Panc1 (cell line): ENCODE measurements around the gene SMARCD2.

Source experiments
- CTCF ChIP-seq: fragments of 450-650 bp; IDR thresholded peaks from 2 replicates; pipeline ENCODE4 v1.5.1; 2017; ENCODE audit warnings: mild to moderate bottlenecking
- TF ChIP-seq, protein P1 (sequence below), 2 experiments: IDR thresholded peaks; 2 replicates each; pipeline ENCODE4 v1.6.1; 2011 to 2012; ENCODE audit warnings: low read depth in 2 of 2, control low read depth in 1 of 2, low read length in 1 of 2, mild to moderate bottlenecking in 1 of 2, moderate library complexity in 1 of 2; ENCODE audit not compliant: insufficient read depth in 1 of 2

DNA sequence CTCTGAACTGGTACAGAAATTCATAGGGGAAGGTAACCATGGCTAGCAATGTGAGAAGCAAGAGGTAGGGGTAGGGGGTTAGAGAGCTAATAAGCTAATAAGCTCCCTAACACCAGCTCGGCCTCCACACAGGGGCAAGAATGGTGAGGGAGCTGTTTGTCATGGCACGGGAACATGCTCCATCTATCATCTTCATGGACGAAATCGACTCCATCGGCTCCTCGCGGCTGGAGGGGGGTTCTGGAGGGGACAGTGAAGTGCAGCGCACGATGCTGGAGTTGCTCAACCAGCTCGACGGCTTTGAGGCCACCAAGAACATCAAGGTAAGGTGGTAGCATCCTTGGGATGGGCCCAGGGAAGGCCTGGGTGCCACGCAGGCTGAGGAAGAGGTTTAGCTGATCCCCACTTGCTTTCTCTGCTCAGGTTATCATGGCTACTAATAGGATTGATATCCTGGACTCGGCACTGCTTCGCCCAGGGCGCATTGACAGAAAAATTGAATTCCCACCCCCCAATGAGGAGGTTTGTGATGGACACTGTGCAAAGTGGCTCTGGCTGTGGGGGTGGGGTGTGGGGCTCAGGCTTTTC, 11.5 kb downstream of the SMARCD2 start:
- no peak for TF ChIP-seq CTCF
- TF ChIP-seq, protein P1, sequence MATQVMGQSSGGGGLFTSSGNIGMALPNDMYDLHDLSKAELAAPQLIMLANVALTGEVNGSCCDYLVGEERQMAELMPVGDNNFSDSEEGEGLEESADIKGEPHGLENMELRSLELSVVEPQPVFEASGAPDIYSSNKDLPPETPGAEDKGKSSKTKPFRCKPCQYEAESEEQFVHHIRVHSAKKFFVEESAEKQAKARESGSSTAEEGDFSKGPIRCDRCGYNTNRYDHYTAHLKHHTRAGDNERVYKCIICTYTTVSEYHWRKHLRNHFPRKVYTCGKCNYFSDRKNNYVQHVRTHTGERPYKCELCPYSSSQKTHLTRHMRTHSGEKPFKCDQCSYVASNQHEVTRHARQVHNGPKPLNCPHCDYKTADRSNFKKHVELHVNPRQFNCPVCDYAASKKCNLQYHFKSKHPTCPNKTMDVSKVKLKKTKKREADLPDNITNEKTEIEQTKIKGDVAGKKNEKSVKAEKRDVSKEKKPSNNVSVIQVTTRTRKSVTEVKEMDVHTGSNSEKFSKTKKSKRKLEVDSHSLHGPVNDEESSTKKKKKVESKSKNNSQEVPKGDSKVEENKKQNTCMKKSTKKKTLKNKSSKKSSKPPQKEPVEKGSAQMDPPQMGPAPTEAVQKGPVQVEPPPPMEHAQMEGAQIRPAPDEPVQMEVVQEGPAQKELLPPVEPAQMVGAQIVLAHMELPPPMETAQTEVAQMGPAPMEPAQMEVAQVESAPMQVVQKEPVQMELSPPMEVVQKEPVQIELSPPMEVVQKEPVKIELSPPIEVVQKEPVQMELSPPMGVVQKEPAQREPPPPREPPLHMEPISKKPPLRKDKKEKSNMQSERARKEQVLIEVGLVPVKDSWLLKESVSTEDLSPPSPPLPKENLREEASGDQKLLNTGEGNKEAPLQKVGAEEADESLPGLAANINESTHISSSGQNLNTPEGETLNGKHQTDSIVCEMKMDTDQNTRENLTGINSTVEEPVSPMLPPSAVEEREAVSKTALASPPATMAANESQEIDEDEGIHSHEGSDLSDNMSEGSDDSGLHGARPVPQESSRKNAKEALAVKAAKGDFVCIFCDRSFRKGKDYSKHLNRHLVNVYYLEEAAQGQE (IDR thresholded peaks at IDR 0.05; ENCODE audit: insufficient read depth in 1 of 2, low read depth in 2 of 2, low read length in 1 of 2): no peak
